IMR-90 (cell line): ENCODE results near the gene TIMELESS. TPM values are rescaled to one million over a fixed set of nuclear protein-coding genes. Genes with fewer than 3 reads are reported as not detected.

Source experiments
- ATAC-seq: fragments of 200-7000 bp; cut with Tn5 transposase; 2 replicates; pipeline ENCODE4 v1.9.1; 2020; ENCODE audit warnings: low read depth, mild to moderate bottlenecking, moderate library complexity
- BruUV-seq: library from RNA; stranded (reverse); fragments of 400-500 nt; replicated peaks from 2 replicates; lab custom pipeline; 2021; lab: Mats Ljungman, UMichigan
- CTCF ChIA-PET: fragments of 300-600 bp; formaldehyde crosslinking; extraction: SDS; loops from one replicate; lab custom pipeline; 2021; ENCODE audit warnings: antibody characterized with exemption; lab: Yijun Ruan, JAX
- POLR2A ChIA-PET: fragments of 300-600 bp; sonication (Branson Sonifier 250); formaldehyde crosslinking; loops from one replicate; lab custom pipeline; 2022; ENCODE audit warnings: antibody characterized with exemption; ENCODE audit not compliant: unreplicated experiment; lab: Charles Lee
- DNase-seq: peaks from one replicate; pipeline ENCODE4 v3.0.0; 2013
- H2AFZ ChIP-seq: replicated peaks from 2 replicates; pipeline ENCODE3; 2013; ENCODE audit warnings: low read length, mild to moderate bottlenecking; ENCODE audit not compliant: poor library complexity
- H2AK5ac ChIP-seq: 2 replicates; pipeline ENCODE4 v1.6.1; 2013; ENCODE audit warnings: low read depth, low read length, inconsistent platforms
- H2AK9ac ChIP-seq: replicated peaks from 2 replicates; pipeline ENCODE3; 2013; ENCODE audit warnings: mild to moderate bottlenecking, low read depth, low read length, moderate library complexity; ENCODE audit not compliant: poor library complexity
- H2BK120ac ChIP-seq: 2 replicates; pipeline ENCODE4 v1.6.1; 2013; ENCODE audit warnings: low read depth, low read length, inconsistent platforms
- H2BK15ac ChIP-seq: 3 replicates; pipeline ENCODE4 v1.6.1; 2013; ENCODE audit warnings: low read depth, low read length, inconsistent platforms
- H2BK20ac ChIP-seq: 2 replicates; pipeline ENCODE4 v1.6.1; 2013; ENCODE audit warnings: low read depth, mild to moderate bottlenecking, inconsistent platforms, low read length, moderate library complexity
- H2BK5ac ChIP-seq: 2 replicates; pipeline ENCODE4 v1.6.1; 2013; ENCODE audit warnings: mild to moderate bottlenecking, low read depth, low read length, inconsistent platforms; ENCODE audit not compliant: poor library complexity, severe bottlenecking
- H3K14ac ChIP-seq: replicated peaks from 2 replicates; pipeline ENCODE4 v1.6.1; 2013; ENCODE audit warnings: low read depth, low read length, inconsistent platforms
- H3K18ac ChIP-seq: 2 replicates; pipeline ENCODE4 v1.6.1; 2013; ENCODE audit warnings: low read depth, low read length, control low read depth
- H3K23ac ChIP-seq: 2 replicates; pipeline ENCODE4 v1.6.1; 2013; ENCODE audit warnings: low read depth, low read length, inconsistent platforms
- H3K27ac ChIP-seq: 2 replicates; pipeline ENCODE4 v1.5.1; 2013; ENCODE audit warnings: mild to moderate bottlenecking, control low read depth, low read length; ENCODE audit not compliant: insufficient read depth
- H3K27me3 ChIP-seq: 2 replicates; pipeline ENCODE4 v1.6.1; 2013; ENCODE audit warnings: low read length; ENCODE audit not compliant: control insufficient read depth, insufficient read depth
- H3K36me3 ChIP-seq: 2 replicates; pipeline ENCODE4 v1.6.1; 2013; ENCODE audit warnings: low read length, mixed read lengths; ENCODE audit not compliant: control insufficient read depth, insufficient read depth
- H3K4ac ChIP-seq: 2 replicates; pipeline ENCODE4 v1.6.1; 2013; ENCODE audit warnings: low read depth, low read length, inconsistent platforms
- H3K4me1 ChIP-seq: 2 replicates; pipeline ENCODE4 v1.6.1; 2013; ENCODE audit warnings: low read length, mixed read lengths; ENCODE audit not compliant: control insufficient read depth, insufficient read depth
- H3K4me2 ChIP-seq: 2 replicates; pipeline ENCODE4 v1.6.1; 2013; ENCODE audit warnings: low read depth, mild to moderate bottlenecking, control low read depth, low read length, moderate library complexity
- H3K4me3 ChIP-seq: 2 replicates; pipeline ENCODE4 v1.5.1; 2013; ENCODE audit warnings: low read depth, mild to moderate bottlenecking, control low read depth, low read length, moderate library complexity; ENCODE audit not compliant: insufficient read depth
- H3K56ac ChIP-seq: 2 replicates; pipeline ENCODE4 v1.6.1; 2013; ENCODE audit warnings: low read length, inconsistent platforms; ENCODE audit not compliant: insufficient read depth; ENCODE audit errors: extremely low read depth
- H3K79me1 ChIP-seq, 2 experiments: 2 replicates each; pipeline ENCODE4 v1.6.1; 2013; ENCODE audit warnings: low read length in 2 of 2, inconsistent platforms in 1 of 2, low read depth in 1 of 2
- H3K9ac ChIP-seq: 2 replicates; pipeline ENCODE4 v1.6.1; 2013; ENCODE audit warnings: low read depth, low read length, control low read depth
- H3K9me1 ChIP-seq: 2 replicates; pipeline ENCODE4 v1.6.1; 2013; ENCODE audit warnings: low read length, inconsistent platforms; ENCODE audit not compliant: insufficient read depth
- H3K9me3 ChIP-seq: 2 replicates; pipeline ENCODE4 v1.6.1; 2013; ENCODE audit warnings: low read length; ENCODE audit not compliant: control insufficient read depth, insufficient read depth
- H4K20me1 ChIP-seq: 2 replicates; pipeline ENCODE4 v1.6.1; 2013; ENCODE audit warnings: low read length, inconsistent platforms; ENCODE audit not compliant: insufficient read depth
- H4K5ac ChIP-seq: 2 replicates; pipeline ENCODE4 v1.6.1; 2013; ENCODE audit warnings: mild to moderate bottlenecking, low read depth, low read length, control low read depth
- H4K8ac ChIP-seq, 2 experiments: 2 replicates each; pipeline ENCODE4 v1.6.1; 2013; ENCODE audit warnings: low read depth in 2 of 2, low read length in 2 of 2, control low read depth in 1 of 2, inconsistent platforms in 1 of 2
- H4K91ac ChIP-seq: 2 replicates; pipeline ENCODE4 v1.6.1; 2013; ENCODE audit warnings: low read depth, low read length, inconsistent platforms; ENCODE audit not compliant: insufficient read depth
- BHLHE40 ChIP-seq: fragments of 150-350 bp; IDR thresholded peaks from 2 replicates; pipeline ENCODE4 v1.6.1; 2016; ENCODE audit warnings: mild to moderate bottlenecking, low read depth, low read length
- CEBPB ChIP-seq: IDR thresholded peaks from 2 replicates; pipeline ENCODE4 v1.6.1; 2012; ENCODE audit warnings: low read depth, low read length, improper control_type of control experiment
- CHD1 ChIP-seq: IDR thresholded peaks from 2 replicates; pipeline ENCODE4 v1.6.1; 2012; ENCODE audit warnings: low read depth, low read length, improper control_type of control experiment
- FOS ChIP-seq: fragments of 150-350 bp; IDR thresholded peaks from 2 replicates; pipeline ENCODE4 v1.6.1; 2016; ENCODE audit warnings: low read depth, low read length
- MAFK ChIP-seq: IDR thresholded peaks from 2 replicates; pipeline ENCODE4 v1.6.1; 2012; ENCODE audit warnings: low read depth, low read length, improper control_type of control experiment
- MAZ ChIP-seq: IDR thresholded peaks from 2 replicates; pipeline ENCODE4 v1.6.1; 2012; ENCODE audit warnings: low read depth, mild to moderate bottlenecking, low read length, improper control_type of control experiment, moderate library complexity, borderline replicate concordance
- MXI1 ChIP-seq: IDR thresholded peaks from 2 replicates; pipeline ENCODE4 v1.6.1; 2012; ENCODE audit warnings: low read depth, mild to moderate bottlenecking, low read length, moderate library complexity, borderline replicate concordance
- NFE2L2 ChIP-seq: fragments of 150-350 bp; IDR thresholded peaks from 2 replicates; pipeline ENCODE4 v1.6.1; 2016; ENCODE audit warnings: low read depth, mild to moderate bottlenecking, low read length
- POLR2A ChIP-seq: IDR thresholded peaks from 2 replicates; pipeline ENCODE4 v1.6.1; 2012; ENCODE audit warnings: mild to moderate bottlenecking, low read depth, low read length
- RAD21 ChIP-seq: IDR thresholded peaks from 2 replicates; pipeline ENCODE4 v1.6.1; 2012; ENCODE audit warnings: low read length, improper control_type of control experiment
- RCOR1 ChIP-seq: IDR thresholded peaks from 2 replicates; pipeline ENCODE4 v1.6.1; 2012; ENCODE audit warnings: mild to moderate bottlenecking, low read length, improper control_type of control experiment; ENCODE audit not compliant: insufficient replicate concordance
- RFX5 ChIP-seq: IDR thresholded peaks from 2 replicates; pipeline ENCODE4 v1.8.0; 2012; ENCODE audit warnings: low read depth, mild to moderate bottlenecking, low read length, moderate library complexity
- WGBS, 2 experiments: methylation state at CpG; one replicate each; pipeline versions ENCODE4 v1.1.5 to v1.1.7; 2013; ENCODE audit warnings: missing lambda C conversion rate in 2 of 2; ENCODE audit not compliant: insufficient read length in 1 of 2; ENCODE audit errors: extremely low coverage in 2 of 2; 5-methylcytosine and 5-hydroxymethylcytosine counted together
- dilution Hi-C: fragments of 300-500 bp; cut with HindIII; formaldehyde crosslinking; loops from one replicate; pipeline ENCODE4 v1.14.3; 2018; ENCODE audit warnings: low sequenced_read_pairs; ENCODE audit not compliant: unreplicated experiment
- in situ Hi-C: fragments of 300-500 bp; cut with MboI; formaldehyde crosslinking; loops from 3 replicates; pipeline ENCODE4 v1.14.3; 2019; ENCODE audit warnings: low sequenced_read_pairs, inconsistent platforms, mixed read lengths
- intact Hi-C: fragments of 100-400 bp; cut with micrococcal nuclease; formaldehyde crosslinking; loops from 2 replicates; pipeline ENCODE4 v1.10.0; 2022
- polyA plus RNA-seq, 3 experiments: library from polyadenylated mRNA; depleted of rRNA; stranded (reverse); fragments of >200 nt; gene quantifications; 2 replicates each; pipeline ENCODE4 v1.2.3, GENCODE V29; 2012; ENCODE audit warnings: low replicate concordance in 1 of 3
- total RNA-seq: library from RNA; depleted of rRNA; stranded (reverse); fragments of >200 nt; gene quantifications from 2 replicates; pipeline ENCODE4 v1.2.3, GENCODE V29; 2012
- TF ChIP-seq, protein P1 (sequence below): fragments of 150-350 bp; IDR thresholded peaks from 2 replicates; pipeline ENCODE4 v1.6.1; 2017; ENCODE audit warnings: mild to moderate bottlenecking, antibody characterized with exemption, low read length, low read depth
- TF ChIP-seq, protein P2 (sequence below): fragments of 150-350 bp; IDR thresholded peaks from 2 replicates; pipeline ENCODE4 v1.6.1; 2016; ENCODE audit warnings: low read depth, mild to moderate bottlenecking, low read length, moderate library complexity, borderline replicate concordance
- TF ChIP-seq, protein P3 (sequence below): conservative IDR thresholded peaks from 2 replicates; pipeline ENCODE4 v1.5.1; 2012; ENCODE audit warnings: mild to moderate bottlenecking, low read depth, low read length, improper control_type of control experiment

The TIMELESS gene
- total and polyA plus RNA-seq, 2 of the 4 experiments (the other 2 are of a cell fraction): 7.3 to 10.4 TPM

DNA sequence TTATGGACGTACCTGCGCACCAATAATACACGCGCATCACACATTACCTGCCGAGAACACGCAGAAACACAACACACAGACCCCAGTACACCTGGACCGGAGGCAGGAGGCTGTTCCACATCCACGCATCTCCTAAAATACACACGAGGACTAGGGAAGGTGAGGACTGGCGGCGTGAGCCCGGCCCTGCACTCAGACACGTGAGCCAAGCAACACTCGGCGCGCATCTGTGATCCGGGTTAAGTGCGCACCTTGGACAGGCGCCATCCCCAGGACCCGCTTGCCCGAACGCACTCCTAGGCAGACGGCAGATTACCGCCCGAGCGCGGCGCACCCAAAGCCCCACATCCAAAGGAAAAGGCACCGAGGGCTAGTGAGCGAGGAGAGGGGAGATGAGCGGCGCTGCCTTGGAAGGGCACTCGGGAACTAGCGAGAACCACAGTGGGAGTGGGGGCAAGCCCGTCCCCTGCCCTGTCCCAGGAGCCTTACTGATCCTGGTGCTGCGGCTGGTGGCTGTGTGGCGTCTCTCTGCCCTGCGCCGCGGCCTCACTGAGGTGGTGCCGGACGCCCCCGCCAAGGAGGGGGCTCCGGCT lies 38.3 kb upstream of the TIMELESS start:
- H3K27me3 ChIP-seq: peaks cover 32% of the 10 kb centered on the region
- ChIA-PET POLR2A (interaction anchor here (0.6 kb wide), 1 partner anchor 226 kb away, joined by 16 read pairs; no protein-coding TSS in a partner anchor), CTCF (interaction anchor here (0.6 kb wide), 1 partner anchor 83 kb away, joined by 3 read pairs; no protein-coding TSS in a partner anchor)
- dilution Hi-C loops (no loop called here), in situ Hi-C loops (no loop called here), intact Hi-C loops (no loop called here)
- no peak overlapping the region for H2BK120ac ChIP-seq
- no peak overlapping the region for H2BK15ac ChIP-seq
- H4K5ac ChIP-seq: no peak overlapping the region
- H3K14ac ChIP-seq: no peak overlapping the region
- no peak overlapping the region for H2AK5ac ChIP-seq
- 0 out of 2 replicates have a peak overlapping the region, but pooled peaks have one; percentile 42 for H3K23ac ChIP-seq
- H2BK5ac ChIP-seq: no peak overlapping the region
- no peak overlapping the region for H3K4ac ChIP-seq
- H4K91ac ChIP-seq: no peak overlapping the region
- DNase-seq: no peak
- 0 out of 2 replicates have a peak, but pooled peaks cover 2% of the 10 kb centered on the region for H3K9me3 ChIP-seq
- peak overlapping the region; percentile 76 for H2AFZ ChIP-seq
- H4K8ac ChIP-seq: no peak overlapping the region
- no peaks in the 10 kb centered on the region for H4K20me1 ChIP-seq
- H3K4me3 ChIP-seq: peak overlapping the region; percentile 34
- peak overlapping the region; percentile 53 for H2AK9ac ChIP-seq
- H3K4me1 ChIP-seq: peaks cover 2% of the 10 kb centered on the region; the same call in 1 of the 2 replicates
- ATAC-seq: peak; percentile 51
- H2BK20ac ChIP-seq: no peak overlapping the region
- H3K27ac ChIP-seq: no peak overlapping the region
- peak overlapping the region; percentile 95 for H3K4me2 ChIP-seq
- no peaks in the 10 kb centered on the region for H3K79me1 ChIP-seq
- no peaks in the 10 kb centered on the region for H3K36me3 ChIP-seq
- H3K56ac ChIP-seq: no peak overlapping the region
- H3K9ac ChIP-seq: peak overlapping the region; percentile 34; the same call in 1 of the 2 replicates
- no TSS peak for BruUV-seq
- no peak overlapping the region for H3K18ac ChIP-seq
- 6% methylated on average over 31 of the region's 44 CpGs; no CpG with 5 or more reads in 1 of the 2 experiments for WGBS, 2 experiments
- 0 out of 2 replicates have a peak, but pooled peaks cover 2% of the 10 kb centered on the region for H3K9me1 ChIP-seq
- no peak for TF ChIP-seq CEBPB
- no peak for TF ChIP-seq RFX5
- no peak for TF ChIP-seq BHLHE40
- TF ChIP-seq, protein P1, sequence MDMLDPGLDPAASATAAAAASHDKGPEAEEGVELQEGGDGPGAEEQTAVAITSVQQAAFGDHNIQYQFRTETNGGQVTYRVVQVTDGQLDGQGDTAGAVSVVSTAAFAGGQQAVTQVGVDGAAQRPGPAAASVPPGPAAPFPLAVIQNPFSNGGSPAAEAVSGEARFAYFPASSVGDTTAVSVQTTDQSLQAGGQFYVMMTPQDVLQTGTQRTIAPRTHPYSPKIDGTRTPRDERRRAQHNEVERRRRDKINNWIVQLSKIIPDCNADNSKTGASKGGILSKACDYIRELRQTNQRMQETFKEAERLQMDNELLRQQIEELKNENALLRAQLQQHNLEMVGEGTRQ: no peak
- TF ChIP-seq, protein P2, sequence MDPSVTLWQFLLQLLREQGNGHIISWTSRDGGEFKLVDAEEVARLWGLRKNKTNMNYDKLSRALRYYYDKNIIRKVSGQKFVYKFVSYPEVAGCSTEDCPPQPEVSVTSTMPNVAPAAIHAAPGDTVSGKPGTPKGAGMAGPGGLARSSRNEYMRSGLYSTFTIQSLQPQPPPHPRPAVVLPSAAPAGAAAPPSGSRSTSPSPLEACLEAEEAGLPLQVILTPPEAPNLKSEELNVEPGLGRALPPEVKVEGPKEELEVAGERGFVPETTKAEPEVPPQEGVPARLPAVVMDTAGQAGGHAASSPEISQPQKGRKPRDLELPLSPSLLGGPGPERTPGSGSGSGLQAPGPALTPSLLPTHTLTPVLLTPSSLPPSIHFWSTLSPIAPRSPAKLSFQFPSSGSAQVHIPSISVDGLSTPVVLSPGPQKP: no peak
- TF ChIP-seq MXI1: no peak
- no peak for TF ChIP-seq RCOR1
- TF ChIP-seq POLR2A: no peak
- no peak for TF ChIP-seq CHD1
- TF ChIP-seq RAD21: no peak
- TF ChIP-seq, protein P3, sequence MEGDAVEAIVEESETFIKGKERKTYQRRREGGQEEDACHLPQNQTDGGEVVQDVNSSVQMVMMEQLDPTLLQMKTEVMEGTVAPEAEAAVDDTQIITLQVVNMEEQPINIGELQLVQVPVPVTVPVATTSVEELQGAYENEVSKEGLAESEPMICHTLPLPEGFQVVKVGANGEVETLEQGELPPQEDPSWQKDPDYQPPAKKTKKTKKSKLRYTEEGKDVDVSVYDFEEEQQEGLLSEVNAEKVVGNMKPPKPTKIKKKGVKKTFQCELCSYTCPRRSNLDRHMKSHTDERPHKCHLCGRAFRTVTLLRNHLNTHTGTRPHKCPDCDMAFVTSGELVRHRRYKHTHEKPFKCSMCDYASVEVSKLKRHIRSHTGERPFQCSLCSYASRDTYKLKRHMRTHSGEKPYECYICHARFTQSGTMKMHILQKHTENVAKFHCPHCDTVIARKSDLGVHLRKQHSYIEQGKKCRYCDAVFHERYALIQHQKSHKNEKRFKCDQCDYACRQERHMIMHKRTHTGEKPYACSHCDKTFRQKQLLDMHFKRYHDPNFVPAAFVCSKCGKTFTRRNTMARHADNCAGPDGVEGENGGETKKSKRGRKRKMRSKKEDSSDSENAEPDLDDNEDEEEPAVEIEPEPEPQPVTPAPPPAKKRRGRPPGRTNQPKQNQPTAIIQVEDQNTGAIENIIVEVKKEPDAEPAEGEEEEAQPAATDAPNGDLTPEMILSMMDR: no peak
- TF ChIP-seq NFE2L2: no peak
- TF ChIP-seq MAFK: no peak
- no peak for TF ChIP-seq FOS
- TF ChIP-seq MAZ: no peak
